Measurements from ENCODE around the gene VWDE.

- no peak for TF ChIP-seq CTCF (conservative IDR thresholded peaks at IDR 0.05)
- no peak for TF ChIP-seq ZFX (IDR thresholded peaks at IDR 0.05)
These were observed 1.9 kb downstream of the VWDE start for GRCh38 chr7:12401538-12402364.
